WTC11 (cell line): ENCODE results near the gene ITPK1.

Source experiments
- CBFB ChIP-seq: sonication (generic); formaldehyde crosslinking; IDR thresholded peaks from 2 replicates; pipeline ENCODE4 v1.8.1; 2022; ENCODE audit warnings: mild to moderate bottlenecking, low read depth, missing genetic modification reagents
- E2F1 ChIP-seq: sonication (generic); formaldehyde crosslinking; IDR thresholded peaks from 2 replicates; pipeline ENCODE4 v1.8.0; 2022; ENCODE audit warnings: mild to moderate bottlenecking, missing genetic modification reagents
- FOXP4 ChIP-seq: sonication (generic); formaldehyde crosslinking; IDR thresholded peaks from 2 replicates; pipeline ENCODE4 v1.8.0; 2022; ENCODE audit warnings: mild to moderate bottlenecking, missing genetic modification reagents
- JAZF1 ChIP-seq: fragments of 250-450 bp; sonication (Bioruptor Pico); IDR thresholded peaks from 2 replicates; pipeline ENCODE4 v1.9.0; 2021; ENCODE audit warnings: moderate library complexity, mild to moderate bottlenecking, inconsistent platforms
- MLX ChIP-seq: sonication (generic); formaldehyde crosslinking; IDR thresholded peaks from 2 replicates; pipeline ENCODE4 v1.8.1; 2023; ENCODE audit warnings: mild to moderate bottlenecking, missing genetic modification reagents, moderate library complexity
- NR1H2 ChIP-seq: sonication (generic); formaldehyde crosslinking; IDR thresholded peaks from 2 replicates; pipeline ENCODE4 v1.9.0; 2021; ENCODE audit warnings: mild to moderate bottlenecking, moderate library complexity, missing genetic modification reagents
- PRRX2 ChIP-seq: fragments of 250-450 bp; sonication (Bioruptor Pico); IDR thresholded peaks from 2 replicates; pipeline ENCODE4 v1.8.0; 2021; ENCODE audit warnings: mild to moderate bottlenecking
- ZNF232 ChIP-seq: sonication (generic); formaldehyde crosslinking; IDR thresholded peaks from 2 replicates; pipeline ENCODE4 v1.8.0; 2022; ENCODE audit warnings: mild to moderate bottlenecking, missing genetic modification reagents
- TF ChIP-seq, protein P1 (sequence below): fragments of 200-600 bp; IDR thresholded peaks from 2 replicates; pipeline ENCODE4 v1.8.0; 2022; ENCODE audit warnings: antibody characterized with exemption

- TF ChIP-seq, protein P1, sequence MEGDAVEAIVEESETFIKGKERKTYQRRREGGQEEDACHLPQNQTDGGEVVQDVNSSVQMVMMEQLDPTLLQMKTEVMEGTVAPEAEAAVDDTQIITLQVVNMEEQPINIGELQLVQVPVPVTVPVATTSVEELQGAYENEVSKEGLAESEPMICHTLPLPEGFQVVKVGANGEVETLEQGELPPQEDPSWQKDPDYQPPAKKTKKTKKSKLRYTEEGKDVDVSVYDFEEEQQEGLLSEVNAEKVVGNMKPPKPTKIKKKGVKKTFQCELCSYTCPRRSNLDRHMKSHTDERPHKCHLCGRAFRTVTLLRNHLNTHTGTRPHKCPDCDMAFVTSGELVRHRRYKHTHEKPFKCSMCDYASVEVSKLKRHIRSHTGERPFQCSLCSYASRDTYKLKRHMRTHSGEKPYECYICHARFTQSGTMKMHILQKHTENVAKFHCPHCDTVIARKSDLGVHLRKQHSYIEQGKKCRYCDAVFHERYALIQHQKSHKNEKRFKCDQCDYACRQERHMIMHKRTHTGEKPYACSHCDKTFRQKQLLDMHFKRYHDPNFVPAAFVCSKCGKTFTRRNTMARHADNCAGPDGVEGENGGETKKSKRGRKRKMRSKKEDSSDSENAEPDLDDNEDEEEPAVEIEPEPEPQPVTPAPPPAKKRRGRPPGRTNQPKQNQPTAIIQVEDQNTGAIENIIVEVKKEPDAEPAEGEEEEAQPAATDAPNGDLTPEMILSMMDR, result no peak
- TF ChIP-seq PRRX2 (CRISPR knock-in tag) (no peak), E2F1 (no peak), CBFB (CRISPR knock-in tag) (no peak), NR1H2 (CRISPR knock-in tag) (no peak), MLX (no peak), FOXP4 (CRISPR knock-in tag) (no peak), JAZF1 (CRISPR knock-in tag) (no peak), ZNF232 (CRISPR knock-in tag) (no peak)
Observed at GRCh38 chr14:93029911-93030508, 85.7 kb downstream of the ITPK1 start.
